Stimulated activated CD4-positive, alpha-beta T cell treated with anti-CD3 and anti-CD28 coated beads, TNF-alpha, amount 100 ng/mL, for 48 hours (primary cell): ENCODE data around the gene ADAMTSL2.
A peak's percentile ranks its signal among the peaks of the same experiment; 100 is the strongest.
"Not testable (repeated sequence)": the region's sequence is repeated elsewhere in the genome, so short reads cannot be mapped to it uniquely, and the experiment has no call there.

Experiments used
- DNase-seq, 3 donors: peaks; one replicate each; pipeline ENCODE4 v3.0.0-alpha.2; 2020; ENCODE audit warnings: low read depth in 3 of 3

ADAMTSL2 gene

GRCh38 chr9:133557581-133557980 lies 23.1 kb downstream of the ADAMTSL2 start:
- no peak for DNase-seq

- peak in 2 of 3 donors; percentile 18 to 28 for DNase-seq
Observed at GRCh38 chr9:133558191-133559126, 24.0 kb downstream of the ADAMTSL2 start.

- DNase-seq: no peak
Observed at GRCh38 chr9:133560311-133560710, 25.8 kb downstream of the ADAMTSL2 start.

- DNase-seq: no peak
Observed at GRCh38 chr9:133560944-133561343, 26.4 kb downstream of the ADAMTSL2 start.

- no peak for DNase-seq
Observed at GRCh38 chr9:133561976-133562554, 27.6 kb downstream of the ADAMTSL2 start.

- DNase-seq: no peak
Observed at GRCh38 chr9:133562611-133563290, 28.2 kb downstream of the ADAMTSL2 start.

- DNase-seq: no peak
Observed at GRCh38 chr9:133563291-133563796, 28.8 kb downstream of the ADAMTSL2 start.

- DNase-seq: not testable (repeated sequence)
Observed at GRCh38 chr9:133563814-133564213, 29.3 kb downstream of the ADAMTSL2 start.

GRCh38 chr9:133564451-133565116 lies 30.1 kb downstream of the ADAMTSL2 start:
- DNase-seq: no peak

- DNase-seq: no peak
Observed at GRCh38 chr9:133566382-133566781, 31.9 kb downstream of the ADAMTSL2 start.

GRCh38 chr9:133566817-133567216 lies 32.3 kb downstream of the ADAMTSL2 start:
- DNase-seq: no peak

- DNase-seq: no peak
Observed at GRCh38 chr9:133568186-133568585, 33.7 kb downstream of the ADAMTSL2 start.

GRCh38 chr9:133569121-133569785 lies 34.7 kb downstream of the ADAMTSL2 start:
- no peak for DNase-seq

GRCh38 chr9:133569891-133570690 lies 35.6 kb downstream of the ADAMTSL2 start:
- DNase-seq: no peak

- no peak for DNase-seq
Observed at GRCh38 chr9:133570691-133571080, 36.2 kb downstream of the ADAMTSL2 start.

- DNase-seq: no peak
Observed at GRCh38 chr9:133571391-133571890, 36.9 kb downstream of the ADAMTSL2 start.

GRCh38 chr9:133571896-133572595 lies 37.5 kb downstream of the ADAMTSL2 start:
- no peak for DNase-seq

GRCh38 chr9:133572821-133573361 lies 38.4 kb downstream of the ADAMTSL2 start:
- DNase-seq: no peak

GRCh38 chr9:133573791-133574515 lies 39.4 kb downstream of the ADAMTSL2 start:
- no peak for DNase-seq
